Stimulated activated memory B cell treated with anti-CD40 and anti-IgM and Interleukin-4, amounts not matched to agents 10 μg/mL and 1 μg/mL and 100 μg/mL, for 72 hours (primary cell): ENCODE measurements around the gene GPATCH8.
A peak's percentile ranks its signal among the peaks of the same experiment; 100 is the strongest.

ENCODE experiments used
- ATAC-seq: fragments of 150-1000 bp; cut with Tn5 transposase; 2 replicates; pipeline ENCODE4 v1.10.0; 2021
- H3K27ac Mint-ChIP-seq: one replicate; pipeline ENCODE4 v1.8.0; 2022; ENCODE audit warnings: mild to moderate bottlenecking, mixed read lengths
- H3K27me3 Mint-ChIP-seq: one replicate; pipeline ENCODE4 v1.8.0; 2022; ENCODE audit warnings: mixed read lengths
- H3K36me3 Mint-ChIP-seq: one replicate; pipeline ENCODE4 v1.8.0; 2022; ENCODE audit warnings: mixed read lengths
- H3K4me1 Mint-ChIP-seq: one replicate; pipeline ENCODE4 v1.8.0; 2022; ENCODE audit warnings: mixed read lengths
- H3K4me3 Mint-ChIP-seq: one replicate; pipeline ENCODE4 v1.8.0; 2022; ENCODE audit warnings: mild to moderate bottlenecking, moderate library complexity, mixed read lengths
- H3K9me3 Mint-ChIP-seq: one replicate; pipeline ENCODE4 v1.8.0; 2022; ENCODE audit warnings: mixed read lengths

GPATCH8 gene

DNA sequence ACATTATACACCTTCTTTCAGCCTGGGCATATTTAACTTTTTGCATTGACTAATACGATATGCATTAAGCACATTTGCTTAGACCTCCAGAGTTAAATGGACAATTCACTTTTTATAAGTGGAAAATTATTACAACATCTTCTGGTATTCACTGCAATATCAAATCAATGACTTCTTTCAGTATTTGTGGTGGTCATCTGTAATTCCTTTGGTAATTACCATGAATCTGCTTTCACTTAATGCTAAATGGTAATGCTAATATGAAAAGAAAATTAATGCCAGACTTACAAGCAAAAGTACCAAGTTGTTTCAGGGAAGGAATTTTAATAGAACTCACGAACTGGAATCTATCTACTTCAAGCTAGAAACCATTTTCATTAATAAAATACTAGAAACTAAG is 6.4 kb downstream of the GPATCH8 start:
- no peak for ATAC-seq
- Mint-ChIP-seq H3K36me3 (peaks cover 11% of the 10 kb centered on the region), H3K27ac (no peak overlapping the region), H3K4me3 (no peak overlapping the region), H3K4me1 (peaks cover 72% of the 10 kb centered on the region), H3K27me3 (no peaks in the 10 kb centered on the region), H3K9me3 (no peaks in the 10 kb centered on the region)

DNA sequence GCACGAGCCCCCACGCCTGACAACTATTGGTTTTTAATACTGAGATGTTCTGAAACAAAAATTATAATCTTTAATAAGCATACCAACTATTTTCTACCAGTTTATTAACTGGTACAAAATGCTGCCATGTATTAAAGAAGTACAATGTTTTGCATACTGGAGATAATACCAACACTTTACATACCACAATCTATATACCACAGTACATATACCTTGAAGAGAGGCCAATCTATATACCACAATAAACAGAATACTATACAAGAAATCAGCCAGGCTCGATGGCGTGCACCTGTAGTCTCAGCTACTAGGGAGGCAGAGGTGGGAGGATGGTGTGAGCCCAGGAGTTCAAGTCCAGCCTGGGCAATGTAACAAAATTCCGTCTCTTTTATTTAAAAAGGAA is 9.9 kb downstream of the GPATCH8 start:
- Mint-ChIP-seq H3K36me3 (peaks cover 20% of the 10 kb centered on the region), H3K27ac (no peak overlapping the region), H3K9me3 (no peaks in the 10 kb centered on the region), H3K27me3 (no peaks in the 10 kb centered on the region), H3K4me1 (peaks cover 53% of the 10 kb centered on the region), H3K4me3 (no peak overlapping the region)
- ATAC-seq, result no peak

DNA sequence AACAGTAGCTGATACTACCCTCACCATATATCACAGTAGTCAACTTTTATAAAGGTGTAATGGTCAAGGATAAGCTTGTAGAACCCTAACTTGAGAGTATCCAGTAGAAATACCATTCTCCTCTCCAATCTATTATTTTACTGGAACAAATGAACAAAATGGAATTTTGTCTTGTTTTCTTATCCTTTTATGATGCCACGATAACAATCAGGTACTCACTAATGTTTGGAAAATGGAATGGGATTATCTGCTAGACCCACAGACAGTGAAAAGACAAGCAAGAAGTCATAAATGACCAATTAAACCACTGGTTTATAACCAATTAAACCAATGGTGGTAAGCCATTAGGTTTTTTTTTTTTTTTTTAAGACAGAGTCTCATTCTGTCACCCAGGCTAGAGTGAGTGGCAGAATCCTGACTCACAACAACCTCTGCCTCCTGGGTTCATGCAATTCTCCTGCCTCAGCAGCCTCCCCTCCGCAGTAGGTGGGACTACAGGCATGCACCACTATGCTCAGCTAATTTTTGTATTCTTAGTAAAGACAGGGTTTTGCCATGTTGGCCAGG is 10.4 kb downstream of the GPATCH8 start:
- Mint-ChIP-seq H3K9me3 (no peaks in the 10 kb centered on the region), H3K4me3 (no peak overlapping the region), H3K4me1 (peaks cover 48% of the 10 kb centered on the region), H3K36me3 (peaks cover 17% of the 10 kb centered on the region), H3K27me3 (no peaks in the 10 kb centered on the region), H3K27ac (no peak overlapping the region)
- no peak for ATAC-seq

DNA sequence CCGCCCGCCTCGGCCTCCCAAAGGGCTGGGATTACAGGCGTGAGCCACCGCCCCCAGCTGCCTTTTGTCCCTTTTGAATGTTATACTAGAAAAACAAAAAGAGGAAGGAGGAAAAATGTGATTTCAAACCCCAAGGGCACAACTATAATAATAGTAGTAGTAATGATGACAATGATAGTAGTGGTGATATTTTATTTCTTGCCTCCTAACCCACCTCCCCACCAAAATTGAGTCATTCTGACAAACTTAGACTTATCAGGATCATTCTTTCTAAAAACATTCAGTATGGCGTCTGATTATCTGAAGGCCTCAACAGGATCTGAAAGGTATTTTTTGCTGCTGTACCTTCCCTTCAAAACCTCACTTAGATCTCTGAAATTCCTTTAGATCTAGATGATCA is 13.6 kb downstream of the GPATCH8 start:
- peaks cover 24% of the 10 kb centered on the region for H3K36me3 Mint-ChIP-seq
- H3K27me3 Mint-ChIP-seq, result no peaks in the 10 kb centered on the region
- H3K27ac Mint-ChIP-seq, result no peak overlapping the region
- peaks cover 40% of the 10 kb centered on the region for H3K4me1 Mint-ChIP-seq
- no peak overlapping the region for H3K4me3 Mint-ChIP-seq
- no peaks in the 10 kb centered on the region for H3K9me3 Mint-ChIP-seq
- no peak for ATAC-seq

DNA sequence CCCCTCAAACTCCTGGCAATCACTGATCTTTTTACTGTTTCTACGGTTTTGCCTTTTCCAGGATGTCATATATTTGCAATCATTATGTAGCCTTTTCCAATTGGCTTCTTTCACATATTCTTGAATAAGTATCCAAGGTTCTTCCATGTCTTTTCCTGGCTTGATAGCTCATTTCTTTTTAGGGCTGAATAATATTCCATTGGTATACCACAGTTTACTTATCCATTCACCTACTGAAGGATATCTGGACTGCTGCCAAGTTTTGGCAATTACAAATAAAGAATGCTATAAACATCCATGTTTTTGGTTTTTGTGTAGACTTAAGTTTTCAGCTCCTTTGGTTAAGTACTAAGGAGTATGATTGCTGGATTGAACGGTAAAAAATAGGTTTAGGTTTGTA is 16.0 kb downstream of the GPATCH8 start:
- H3K4me3 Mint-ChIP-seq, result no peak overlapping the region
- H3K27ac Mint-ChIP-seq, result peak overlapping the region; percentile 44
- ATAC-seq, result no peak
- no peaks in the 10 kb centered on the region for H3K9me3 Mint-ChIP-seq
- H3K27me3 Mint-ChIP-seq, result no peaks in the 10 kb centered on the region
- peaks cover 25% of the 10 kb centered on the region for H3K4me1 Mint-ChIP-seq
- peaks cover 17% of the 10 kb centered on the region for H3K36me3 Mint-ChIP-seq

DNA sequence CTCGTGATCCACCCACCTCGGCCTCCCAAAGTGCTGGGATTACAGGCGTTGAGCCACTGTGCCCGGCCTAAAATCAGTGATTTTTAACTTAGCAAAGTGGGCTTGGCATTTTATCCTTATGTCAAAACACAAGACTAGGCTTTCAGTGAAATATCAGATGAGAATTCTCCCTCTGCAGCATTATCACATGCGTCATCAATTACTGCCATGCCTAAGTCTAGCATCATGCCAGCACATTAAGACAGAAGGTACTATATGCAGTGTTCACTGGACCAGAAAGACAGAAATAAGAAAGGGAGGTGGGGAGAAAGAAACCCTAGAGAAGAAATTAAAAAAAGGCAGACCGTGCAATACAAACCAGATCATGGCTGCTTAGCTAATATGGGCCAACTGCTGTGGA is 29.8 kb downstream of the GPATCH8 start:
- Mint-ChIP-seq H3K4me1 (peaks cover 6% of the 10 kb centered on the region), H3K4me3 (no peak overlapping the region), H3K9me3 (no peaks in the 10 kb centered on the region), H3K27me3 (no peaks in the 10 kb centered on the region), H3K36me3 (peaks cover 17% of the 10 kb centered on the region), H3K27ac (no peak overlapping the region)
- no peak for ATAC-seq

DNA sequence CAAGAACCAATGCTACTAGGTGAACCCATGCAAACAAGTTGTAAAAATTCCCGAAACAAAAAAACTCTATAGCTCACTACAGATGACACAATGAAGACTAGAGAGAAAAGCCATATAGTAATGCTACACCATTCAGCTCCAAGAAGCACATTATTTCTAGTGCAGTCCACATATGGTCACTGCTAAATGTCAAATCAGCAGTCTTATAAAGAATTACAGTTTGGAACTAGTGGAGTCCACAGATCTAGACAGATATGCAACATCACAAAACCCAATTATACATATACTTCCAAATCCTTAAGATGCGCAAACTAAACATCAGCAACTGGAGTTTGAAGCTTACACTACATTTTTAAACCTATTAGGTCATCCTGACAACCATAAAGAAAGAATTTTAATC is 33.5 kb downstream of the GPATCH8 start:
- H3K27me3 Mint-ChIP-seq, result no peaks in the 10 kb centered on the region
- no peak overlapping the region for H3K4me3 Mint-ChIP-seq
- no peak for ATAC-seq
- H3K36me3 Mint-ChIP-seq, result peaks cover 30% of the 10 kb centered on the region
- H3K27ac Mint-ChIP-seq, result no peak overlapping the region
- H3K9me3 Mint-ChIP-seq, result no peaks in the 10 kb centered on the region
- peaks cover 28% of the 10 kb centered on the region for H3K4me1 Mint-ChIP-seq

DNA sequence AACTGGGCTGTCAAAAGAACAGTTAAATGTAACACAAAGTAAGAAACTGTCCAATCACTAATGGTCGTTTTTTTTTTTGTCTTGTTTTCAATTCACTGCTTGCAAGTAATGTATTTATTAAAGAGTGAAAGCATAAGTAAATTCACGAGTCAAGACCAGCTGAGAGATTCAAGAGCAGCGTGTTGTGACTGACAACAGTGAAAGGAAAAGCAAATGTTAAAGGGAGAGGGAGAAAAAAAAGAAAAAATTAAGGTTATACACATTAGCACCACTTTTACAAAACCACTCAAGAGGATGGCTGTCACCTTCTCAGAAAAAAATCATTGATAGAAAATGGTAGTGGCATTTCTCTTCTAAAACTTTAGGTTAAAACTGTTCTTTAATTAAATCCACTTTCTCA is 36.1 kb downstream of the GPATCH8 start:
- ATAC-seq, result no peak
- H3K4me1 Mint-ChIP-seq, result peaks cover 35% of the 10 kb centered on the region

DNA sequence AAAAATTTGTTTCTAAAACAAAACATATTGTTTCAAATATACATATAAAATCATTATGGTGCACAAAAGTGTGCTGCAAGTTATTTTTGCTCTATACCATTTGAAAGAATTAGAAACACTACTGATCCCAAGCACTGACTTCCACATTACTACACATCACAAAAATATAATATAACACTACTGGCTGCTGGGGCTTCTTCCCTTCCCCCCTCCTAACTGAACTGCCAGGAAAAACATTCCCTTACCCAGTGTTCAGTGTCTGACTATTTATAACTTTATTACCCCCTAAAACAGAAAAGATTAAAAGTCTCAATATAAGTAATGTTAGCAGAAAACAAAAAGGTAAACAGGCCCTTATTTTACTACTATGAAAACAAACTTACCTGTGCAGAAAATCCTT is 36.9 kb downstream of the GPATCH8 start:
- H3K36me3 Mint-ChIP-seq, result peaks cover 48% of the 10 kb centered on the region
- H3K4me1 Mint-ChIP-seq, result peaks cover 35% of the 10 kb centered on the region
- H3K27me3 Mint-ChIP-seq, result no peaks in the 10 kb centered on the region
- H3K27ac Mint-ChIP-seq, result no peak overlapping the region
- no peaks in the 10 kb centered on the region for H3K9me3 Mint-ChIP-seq
- no peak for ATAC-seq
- H3K4me3 Mint-ChIP-seq, result no peak overlapping the region

More for the DNA sequence above, 36.1 kb downstream of the GPATCH8 start:
- Mint-ChIP-seq H3K36me3 (peaks cover 40% of the 10 kb centered on the region), H3K4me3 (no peak overlapping the region), H3K27ac (peak overlapping the region; percentile 48), H3K27me3 (no peaks in the 10 kb centered on the region), H3K9me3 (no peaks in the 10 kb centered on the region)

DNA sequence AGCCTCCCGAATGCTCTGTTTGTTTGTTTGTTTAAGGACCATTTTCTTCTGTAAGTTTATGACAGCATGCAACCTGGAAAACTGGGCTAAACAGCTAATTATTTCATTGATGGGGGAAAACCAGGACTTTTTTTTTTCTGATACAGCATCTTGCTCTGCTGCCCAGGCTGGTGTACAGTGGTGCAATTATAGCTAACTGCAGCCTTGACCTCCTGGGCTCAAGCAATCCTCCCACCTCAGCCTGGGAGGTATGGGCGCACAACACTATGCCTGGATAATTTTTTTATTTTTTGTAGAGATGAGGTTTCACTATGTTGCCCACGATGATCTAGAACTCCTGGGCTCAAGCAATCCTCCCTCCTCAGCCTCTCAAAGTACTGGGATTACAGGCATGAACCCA is 37.3 kb downstream of the GPATCH8 start:
- Mint-ChIP-seq H3K36me3 (peaks cover 48% of the 10 kb centered on the region), H3K27me3 (no peaks in the 10 kb centered on the region), H3K4me1 (peaks cover 35% of the 10 kb centered on the region), H3K4me3 (no peak overlapping the region), H3K9me3 (no peaks in the 10 kb centered on the region), H3K27ac (no peak overlapping the region)
- ATAC-seq, result no peak

DNA sequence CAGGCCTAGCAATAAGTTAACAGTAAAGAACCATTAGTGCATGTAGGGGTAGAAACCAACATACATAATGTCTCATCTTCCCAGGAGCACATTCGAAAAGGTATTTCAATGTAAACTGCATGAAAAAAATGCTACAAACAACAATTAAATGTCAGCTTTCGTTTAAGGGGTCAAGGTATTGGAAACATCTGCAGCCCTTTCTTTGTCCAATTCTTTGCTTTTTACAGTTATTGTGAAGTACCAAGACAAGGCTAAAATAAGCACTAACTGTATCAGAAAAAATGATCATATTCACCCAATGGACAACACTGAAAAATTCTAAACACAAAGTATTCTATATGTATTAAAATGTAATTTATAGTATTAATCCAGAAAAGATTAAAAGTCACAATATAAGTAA is 37.9 kb downstream of the GPATCH8 start:
- H3K27ac Mint-ChIP-seq, result no peak overlapping the region
- H3K36me3 Mint-ChIP-seq, result peaks cover 43% of the 10 kb centered on the region
- H3K4me3 Mint-ChIP-seq, result no peak overlapping the region

DNA sequence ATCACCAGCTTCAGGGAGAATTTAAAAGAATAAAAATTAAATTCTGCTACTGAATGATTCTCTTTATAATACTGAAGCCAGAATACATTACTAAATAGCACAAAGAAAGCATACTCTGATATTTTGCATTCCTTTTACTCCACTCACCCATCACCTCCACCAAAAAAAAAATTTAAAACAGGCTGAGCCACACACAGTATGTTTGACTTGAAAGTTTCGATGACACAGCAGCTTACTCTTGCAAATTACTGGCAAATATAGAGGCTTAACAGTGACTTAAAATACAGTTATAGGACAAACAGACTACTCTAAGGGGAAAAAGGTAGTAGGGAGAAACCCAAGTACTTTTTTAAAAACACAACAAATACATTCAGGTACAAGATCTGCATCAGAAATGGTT is 39.2 kb downstream of the GPATCH8 start:
- ATAC-seq, result no peak
- H3K4me3 Mint-ChIP-seq, result no peak overlapping the region
- H3K27ac Mint-ChIP-seq, result peak overlapping the region; percentile 53
- H3K9me3 Mint-ChIP-seq, result no peaks in the 10 kb centered on the region
- H3K36me3 Mint-ChIP-seq, result peaks cover 37% of the 10 kb centered on the region
- H3K27me3 Mint-ChIP-seq, result no peaks in the 10 kb centered on the region
- H3K4me1 Mint-ChIP-seq, result peaks cover 28% of the 10 kb centered on the region

More for the DNA sequence above, 37.9 kb downstream of the GPATCH8 start:
- no peak for ATAC-seq
- no peaks in the 10 kb centered on the region for H3K27me3 Mint-ChIP-seq
- no peaks in the 10 kb centered on the region for H3K9me3 Mint-ChIP-seq
- peaks cover 33% of the 10 kb centered on the region for H3K4me1 Mint-ChIP-seq

DNA sequence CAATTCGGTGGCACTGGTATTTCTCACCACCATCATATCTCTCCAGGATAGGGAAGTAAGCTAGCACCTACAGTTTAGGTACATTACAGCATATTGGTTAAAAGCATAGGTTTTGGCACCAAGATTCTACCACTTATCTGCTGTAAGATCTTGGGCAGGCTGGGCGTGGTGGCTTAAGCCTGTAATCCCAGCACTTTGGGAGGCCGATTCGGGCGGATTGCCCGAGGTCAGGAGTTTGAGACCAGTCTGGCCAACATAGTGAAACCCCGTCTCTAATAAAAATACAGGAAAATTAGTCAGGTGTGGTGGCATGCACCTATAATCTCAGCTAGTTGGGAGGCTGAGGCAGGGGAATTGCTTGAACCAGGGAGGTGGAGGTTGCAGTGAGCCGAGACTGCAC is 51.4 kb downstream of the GPATCH8 start:
- Mint-ChIP-seq H3K4me1 (peaks cover 5% of the 10 kb centered on the region), H3K27me3 (no peaks in the 10 kb centered on the region), H3K36me3 (no peaks in the 10 kb centered on the region), H3K4me3 (no peak overlapping the region), H3K9me3 (no peaks in the 10 kb centered on the region), H3K27ac (no peak overlapping the region)
- no peak for ATAC-seq

DNA sequence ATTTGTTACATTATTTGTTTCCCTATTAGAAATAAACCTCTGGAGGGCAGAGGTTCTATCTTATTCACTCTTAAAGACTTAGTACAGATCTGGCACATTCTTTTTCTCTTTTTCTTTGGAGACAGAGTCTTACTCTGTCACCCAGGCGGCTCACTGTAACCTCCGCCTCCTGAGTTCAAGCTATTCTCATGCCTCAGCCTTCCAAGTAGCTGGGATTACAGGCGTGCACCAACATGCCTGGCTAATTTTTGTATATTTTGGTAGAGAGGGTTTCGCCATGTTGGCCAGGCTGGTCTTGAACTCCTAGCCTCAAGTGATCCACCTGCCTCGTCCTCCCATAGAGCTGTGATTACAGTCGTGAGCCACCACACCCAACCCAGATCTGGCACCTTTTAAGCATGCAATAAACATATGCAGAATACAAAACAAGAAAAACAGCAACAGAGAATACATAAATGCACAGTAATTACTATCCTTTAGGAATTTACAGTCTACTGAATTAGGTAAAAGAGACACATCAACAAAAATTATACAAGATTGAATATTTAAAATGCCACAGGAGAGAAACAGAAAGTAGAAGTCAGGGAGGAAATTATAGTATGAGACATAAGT is 52.1 kb downstream of the GPATCH8 start:
- no peaks in the 10 kb centered on the region for H3K9me3 Mint-ChIP-seq
- no peaks in the 10 kb centered on the region for H3K27me3 Mint-ChIP-seq
- ATAC-seq, result no peak
- no peak overlapping the region for H3K4me3 Mint-ChIP-seq
- no peak overlapping the region for H3K27ac Mint-ChIP-seq
- peaks cover 5% of the 10 kb centered on the region for H3K4me1 Mint-ChIP-seq
- H3K36me3 Mint-ChIP-seq, result no peaks in the 10 kb centered on the region

DNA sequence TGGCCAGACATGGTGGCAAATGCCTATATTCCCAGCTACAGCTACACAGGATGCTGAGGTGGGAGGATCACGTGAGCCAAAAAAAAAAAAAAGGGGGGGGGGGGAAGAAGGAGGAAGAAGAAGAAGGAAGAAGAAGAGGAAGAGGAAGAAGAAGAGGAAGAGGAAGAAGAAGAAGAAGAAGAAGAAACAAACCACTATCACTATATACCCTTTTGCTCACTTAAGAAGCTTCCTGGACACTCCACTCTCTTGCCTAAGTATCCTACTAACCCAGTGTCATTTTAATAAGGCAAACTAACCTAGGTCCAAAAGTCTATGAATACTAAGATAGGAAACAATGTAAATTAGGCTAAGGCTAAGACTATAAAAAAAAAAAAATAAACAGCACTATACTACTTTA is 54.8 kb downstream of the GPATCH8 start:
- Mint-ChIP-seq H3K4me1 (peaks cover 10% of the 10 kb centered on the region), H3K27ac (no peak overlapping the region), H3K27me3 (no peaks in the 10 kb centered on the region), H3K9me3 (no peaks in the 10 kb centered on the region), H3K4me3 (no peak overlapping the region), H3K36me3 (no peaks in the 10 kb centered on the region)
- no peak for ATAC-seq

DNA sequence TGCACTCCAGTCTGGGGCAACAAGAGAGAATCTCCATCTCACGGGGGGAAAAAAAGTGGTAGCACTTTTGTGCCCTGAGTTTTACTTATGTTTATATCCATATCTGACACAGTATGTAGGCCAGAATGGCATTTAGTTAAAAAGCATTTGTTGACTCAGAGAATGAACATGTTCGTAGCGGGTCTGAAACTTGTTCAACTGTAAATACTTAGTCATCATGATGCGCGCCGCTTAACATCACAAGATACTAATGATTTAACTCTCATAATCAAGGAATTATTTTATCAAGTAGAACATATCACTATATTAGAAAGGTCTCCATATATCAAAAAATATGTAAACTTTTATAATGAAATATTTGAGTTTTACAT is 58.5 kb downstream of the GPATCH8 start:
- Mint-ChIP-seq H3K4me3 (no peak overlapping the region), H3K4me1 (peaks cover 5% of the 10 kb centered on the region), H3K9me3 (no peaks in the 10 kb centered on the region), H3K27ac (no peak overlapping the region), H3K27me3 (no peaks in the 10 kb centered on the region), H3K36me3 (no peaks in the 10 kb centered on the region)
- no peak for ATAC-seq
